ENCODE data around the gene PTPN22.

- TF ChIP-seq CTCF (IDR thresholded peaks at IDR 0.05; ENCODE audit: low read depth, low read length) (no peak), EZH2phosphoT487 (IDR thresholded peaks at IDR 0.05; ENCODE audit: low read depth) (no peak)
These were observed 91.0 kb downstream of the PTPN22 start for GRCh38 chr1:113780374-113781146.
